Retinal pigment epithelial cell (primary cell): ENCODE data around the gene BLTP2.
"Not testable (repeated sequence)": the region's sequence is repeated elsewhere in the genome, so short reads cannot be mapped to it uniquely, and the experiment has no call there.

Source experiments
- DNase-seq: peaks from one replicate; pipeline ENCODE4 v3.0.0-alpha.2; 2010; ENCODE audit warnings: low read depth
- H3K4me3 ChIP-seq: 2 replicates; pipeline ENCODE4 v1.5.1; 2011; ENCODE audit warnings: mild to moderate bottlenecking, low read length, control low read depth, moderate library complexity
- CTCF ChIP-seq: conservative IDR thresholded peaks from 2 replicates; pipeline ENCODE4 v1.5.1; 2011; ENCODE audit warnings: low read depth, low read length, control low read depth, inconsistent platforms

The BLTP2 gene

DNA sequence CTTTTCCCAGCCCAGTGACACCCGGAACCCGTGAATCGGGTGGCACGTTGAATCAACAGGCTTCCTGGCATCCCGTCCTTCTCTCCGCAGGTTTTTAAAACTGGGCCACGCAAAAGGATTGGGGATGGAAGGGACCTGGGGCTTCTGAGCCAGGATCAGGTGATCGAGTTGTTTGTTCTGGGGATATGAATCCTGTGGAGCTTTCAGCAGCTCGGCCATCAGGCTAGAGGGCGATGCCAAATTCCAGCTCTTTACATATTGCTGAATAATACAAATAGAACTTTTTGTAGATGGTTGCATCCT lies 17.5 kb upstream of the BLTP2 start:
- DNase-seq = peak; percentile 15
- H3K4me3 ChIP-seq = peak overlapping the region; percentile 99
- no peak for TF ChIP-seq CTCF

GRCh38 chr17:28661635-28662526 lies 16.9 kb upstream of the BLTP2 start, which contains the start of the genes SDF2 and SUPT6H:
Gene SDF2 (minus strand): TSS chr17:28661906. CDS start chr17:28661876, 30 bp downstream.
Gene SUPT6H (plus strand): TSS chr17:28662205. CDS start chr17:28673402, 11,197 bp downstream.
- no peak for TF ChIP-seq CTCF
- DNase-seq = peak; percentile 46
- peak within 1 kb of the TSS; percentile 99 for H3K4me3 ChIP-seq

- DNase-seq, H3K4me3 ChIP-seq: not testable (repeated sequence)
Observed at GRCh38 chr17:28659497-28659881, 14.5 kb upstream of the BLTP2 start.

GRCh38 chr17:28658766-28659496 lies 14.0 kb upstream of the BLTP2 start:
- DNase-seq, H3K4me3 ChIP-seq: not testable (repeated sequence)

- DNase-seq, H3K4me3 ChIP-seq: not testable (repeated sequence)
Observed at GRCh38 chr17:28658342-28658741, 13.4 kb upstream of the BLTP2 start.

- TF ChIP-seq CTCF = no peak
- no peak for DNase-seq
- no peak overlapping the region for H3K4me3 ChIP-seq
Observed at GRCh38 chr17:28657756-28658155, 12.8 kb upstream of the BLTP2 start.

DNA sequence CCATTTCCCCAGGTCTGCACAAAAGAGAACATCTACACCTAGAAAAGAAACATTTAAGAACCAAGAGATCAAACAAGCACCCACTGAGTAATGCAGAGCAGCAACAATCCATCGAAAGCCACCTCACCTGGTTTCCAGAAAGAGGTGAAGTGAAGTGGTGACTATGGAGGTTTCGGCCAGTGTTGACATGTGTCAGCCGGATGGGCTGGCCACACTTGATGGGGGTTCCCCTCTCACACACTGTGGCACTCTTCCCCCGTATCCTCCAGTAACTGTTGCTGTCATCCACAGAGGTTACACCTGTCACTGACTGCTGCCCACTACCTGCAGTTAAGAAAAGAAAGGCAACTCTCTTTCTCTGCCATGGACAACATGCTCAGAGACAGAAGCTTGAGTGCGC lies 10.2 kb upstream of the BLTP2 start:
- no peak for TF ChIP-seq CTCF
- no peak overlapping the region for H3K4me3 ChIP-seq
- DNase-seq = no peak

GRCh38 chr17:28648698-28649097 lies 3.7 kb upstream of the BLTP2 start:
- TF ChIP-seq CTCF = no peak
- DNase-seq = no peak
- H3K4me3 ChIP-seq = no peak overlapping the region
